Caco-2 (cell line): ENCODE data around the gene GCC2. TPM values are rescaled to one million over a fixed set of nuclear protein-coding genes. Genes with fewer than 3 reads are reported as not detected.

Source experiments
- Bru-seq: library from RNA; stranded (reverse); fragments of 400-500 nt; gene quantifications from one replicate; lab custom pipeline; 2021; lab: Mats Ljungman, UMichigan
- BruChase-seq, 2 experiments: library from RNA; stranded (reverse); fragments of 400-500 nt; gene quantifications; one replicate each; lab custom pipeline; 2021; lab: Mats Ljungman, UMichigan
- BruUV-seq: library from RNA; stranded (reverse); fragments of 400-500 nt; replicated peaks from 2 replicates; lab custom pipeline; 2021; lab: Mats Ljungman, UMichigan
- CTCF ChIA-PET: fragments of 300-600 bp; sonication (Branson Sonifier 250); formaldehyde crosslinking; loops from one replicate; lab custom pipeline; 2022; ENCODE audit warnings: antibody characterized with exemption; lab: Charles Lee
- POLR2A ChIA-PET: fragments of 300-600 bp; sonication (Branson Sonifier 250); formaldehyde crosslinking; loops from one replicate; lab custom pipeline; 2022; ENCODE audit warnings: antibody characterized with exemption; lab: Charles Lee
- DNase-seq, 2 experiments: peaks; one replicate each; pipeline versions ENCODE4 v3.0.0 to v3.0.0-alpha.2; 2020 to 2022
- H3K27me3 ChIP-seq: replicated peaks from 2 replicates; pipeline ENCODE4 v1.6.0; 2011; ENCODE audit warnings: low read length; ENCODE audit not compliant: control insufficient read depth, insufficient read depth
- H3K36me3 ChIP-seq: 2 replicates; pipeline ENCODE4 v1.5.1; 2011; ENCODE audit warnings: low read length; ENCODE audit not compliant: control insufficient read depth, insufficient read depth
- H3K4me1 ChIP-seq: fragments of 250-450 bp; sonication (Bioruptor Pico); 2 replicates; pipeline ENCODE4 v1.5.1; 2020; ENCODE audit warnings: mild to moderate bottlenecking
- H3K4me3 ChIP-seq: 2 replicates; pipeline ENCODE4 v1.5.1; 2011; ENCODE audit warnings: low read depth, mild to moderate bottlenecking, control low read depth, low read length
- H3K9me3 ChIP-seq: fragments of 250-450 bp; sonication (Bioruptor Pico); 2 replicates; pipeline ENCODE4 v1.5.1; 2020; ENCODE audit warnings: mild to moderate bottlenecking, moderate library complexity
- H3K27ac Mint-ChIP-seq: one replicate; pipeline ENCODE4 v1.8.0; 2022; ENCODE audit warnings: mixed read lengths; ENCODE audit not compliant: unreplicated experiment
- H3K27me3 Mint-ChIP-seq: one replicate; pipeline ENCODE4 v1.8.0; 2022; ENCODE audit warnings: mixed read lengths; ENCODE audit not compliant: insufficient read depth, unreplicated experiment
- H3K36me3 Mint-ChIP-seq: one replicate; pipeline ENCODE4 v1.8.0; 2022; ENCODE audit warnings: mild to moderate bottlenecking, mixed read lengths; ENCODE audit not compliant: insufficient read depth, unreplicated experiment
- H3K4me1 Mint-ChIP-seq: one replicate; pipeline ENCODE4 v1.8.0; 2022; ENCODE audit warnings: low read depth, mixed read lengths; ENCODE audit not compliant: unreplicated experiment
- H3K4me3 Mint-ChIP-seq: one replicate; pipeline ENCODE4 v1.8.0; 2022; ENCODE audit warnings: mild to moderate bottlenecking, moderate library complexity, mixed read lengths; ENCODE audit not compliant: unreplicated experiment
- H3K9me3 Mint-ChIP-seq: one replicate; pipeline ENCODE4 v1.8.0; 2022; ENCODE audit warnings: mixed read lengths; ENCODE audit not compliant: unreplicated experiment
- intact Hi-C: fragments of 100-400 bp; cut with micrococcal nuclease; formaldehyde crosslinking; loops from one replicate; pipeline ENCODE4 v1.10.0; 2022; ENCODE audit not compliant: unreplicated experiment
- long read RNA-seq: library from polyadenylated mRNA; stranded (forward); transcript quantifications from one replicate; pipeline ENCODE4 v2.0.0, GENCODE V29; 2022
- total RNA-seq: library from RNA; stranded (reverse); gene quantifications from 2 replicates; pipeline ENCODE4 v1.2.3, GENCODE V29; 2022
- TF ChIP-seq, protein P1 (sequence below), 2 experiments: fragments of 200-600 bp in 1 of 2; IDR thresholded peaks; 1 replicate in 1 of 2; 2 replicates in 1 of 2; pipeline versions ENCODE4 v1.5.1 to v1.8.0; 2011 to 2022; ENCODE audit warnings: antibody characterized with exemption in 1 of 2, control low read depth in 1 of 2, inconsistent platforms in 1 of 2, low read depth in 1 of 2, low read length in 1 of 2, mild to moderate bottlenecking in 1 of 2, moderate library complexity in 1 of 2; ENCODE audit not compliant: insufficient read depth in 1 of 2, severe bottlenecking in 1 of 2, unreplicated experiment in 1 of 2

The GCC2 gene, protein sequence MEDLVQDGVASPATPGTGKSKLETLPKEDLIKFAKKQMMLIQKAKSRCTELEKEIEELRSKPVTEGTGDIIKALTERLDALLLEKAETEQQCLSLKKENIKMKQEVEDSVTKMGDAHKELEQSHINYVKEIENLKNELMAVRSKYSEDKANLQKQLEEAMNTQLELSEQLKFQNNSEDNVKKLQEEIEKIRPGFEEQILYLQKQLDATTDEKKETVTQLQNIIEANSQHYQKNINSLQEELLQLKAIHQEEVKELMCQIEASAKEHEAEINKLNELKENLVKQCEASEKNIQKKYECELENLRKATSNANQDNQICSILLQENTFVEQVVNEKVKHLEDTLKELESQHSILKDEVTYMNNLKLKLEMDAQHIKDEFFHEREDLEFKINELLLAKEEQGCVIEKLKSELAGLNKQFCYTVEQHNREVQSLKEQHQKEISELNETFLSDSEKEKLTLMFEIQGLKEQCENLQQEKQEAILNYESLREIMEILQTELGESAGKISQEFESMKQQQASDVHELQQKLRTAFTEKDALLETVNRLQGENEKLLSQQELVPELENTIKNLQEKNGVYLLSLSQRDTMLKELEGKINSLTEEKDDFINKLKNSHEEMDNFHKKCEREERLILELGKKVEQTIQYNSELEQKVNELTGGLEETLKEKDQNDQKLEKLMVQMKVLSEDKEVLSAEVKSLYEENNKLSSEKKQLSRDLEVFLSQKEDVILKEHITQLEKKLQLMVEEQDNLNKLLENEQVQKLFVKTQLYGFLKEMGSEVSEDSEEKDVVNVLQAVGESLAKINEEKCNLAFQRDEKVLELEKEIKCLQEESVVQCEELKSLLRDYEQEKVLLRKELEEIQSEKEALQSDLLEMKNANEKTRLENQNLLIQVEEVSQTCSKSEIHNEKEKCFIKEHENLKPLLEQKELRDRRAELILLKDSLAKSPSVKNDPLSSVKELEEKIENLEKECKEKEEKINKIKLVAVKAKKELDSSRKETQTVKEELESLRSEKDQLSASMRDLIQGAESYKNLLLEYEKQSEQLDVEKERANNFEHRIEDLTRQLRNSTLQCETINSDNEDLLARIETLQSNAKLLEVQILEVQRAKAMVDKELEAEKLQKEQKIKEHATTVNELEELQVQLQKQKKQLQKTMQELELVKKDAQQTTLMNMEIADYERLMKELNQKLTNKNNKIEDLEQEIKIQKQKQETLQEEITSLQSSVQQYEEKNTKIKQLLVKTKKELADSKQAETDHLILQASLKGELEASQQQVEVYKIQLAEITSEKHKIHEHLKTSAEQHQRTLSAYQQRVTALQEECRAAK (N-terminal part only)
- total RNA-seq (46.2 and 49.9 TPM in 2 replicates), Bru-seq, nascent RNA (percentile 86 among the genes with signal in this experiment), BruChase-seq, experiment 1, labeled RNA remaining after a 2-hour chase (percentile 82 among the genes with signal in this experiment), BruChase-seq, experiment 2, labeled RNA remaining after a 6-hour chase (percentile 86 among the genes with signal in this experiment)
- long read RNA-seq, full-length matches to known transcripts, result 8 of 28 reads
- long read RNA-seq, partial matches to known transcripts, result 7 of 28 reads
- long read RNA-seq, other reads (novel, unspliced or antisense), result 13 of 28 reads

DNA sequence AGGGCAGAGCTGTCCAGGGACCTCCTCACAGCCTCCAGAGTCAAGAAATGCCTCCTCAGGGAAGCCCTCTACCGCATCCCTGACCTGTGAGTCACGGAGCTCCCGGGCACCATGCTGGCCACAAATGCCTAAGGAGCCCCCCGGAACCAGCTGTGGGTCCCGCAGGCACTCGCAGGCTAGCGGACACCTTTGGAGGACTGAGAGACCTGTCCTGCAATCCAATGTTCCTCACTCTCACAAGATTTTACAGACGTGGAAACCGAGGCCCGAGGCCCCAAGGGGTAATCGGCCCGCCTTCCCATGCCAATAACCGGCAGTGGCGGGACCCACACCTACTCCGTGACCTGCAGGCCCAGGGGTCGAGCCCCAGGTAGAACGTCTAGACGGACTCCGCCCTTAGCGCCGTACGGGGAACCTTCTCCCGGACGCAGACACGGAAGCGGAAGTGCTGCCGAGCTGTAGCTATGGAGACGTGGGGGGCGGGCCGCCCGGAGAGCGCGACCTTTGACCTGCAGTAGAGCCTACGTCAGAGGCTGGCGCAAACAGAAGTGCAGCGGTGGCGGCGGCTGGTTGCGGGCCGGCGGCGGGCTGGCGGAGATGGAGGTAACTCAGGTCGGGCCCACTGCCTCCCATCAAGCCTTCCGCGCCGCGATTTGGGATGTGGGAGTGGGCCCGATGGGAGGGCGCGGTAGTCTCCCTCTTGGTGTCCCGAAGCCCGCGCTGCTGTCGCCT, at the start of gene GCC2:
Gene GCC2, plus strand, starts transcription at position 529 of the 732 bp plus-strand sequence. Its CDS starts 69 bp downstream, at position 598.
- Mint-ChIP-seq H3K36me3 (peaks cover 38% of the 10 kb centered on the region), H3K4me1 (no peaks in the 10 kb centered on the region), H3K27ac (peak within 1 kb of the TSS; percentile 94), H3K4me3 (peak within 1 kb of the TSS; percentile 93), H3K27me3 (no peaks in the 10 kb centered on the region), H3K9me3 (no peaks in the 10 kb centered on the region)
- DNase-seq, result peak; percentile 97
- no peaks in the 10 kb centered on the region; the same call in none of the 2 replicates for H3K36me3 ChIP-seq
- peak within 1 kb of the TSS; percentile 83 for H3K4me3 ChIP-seq
- POLR2A ChIA-PET, result interaction anchor here (0.5 to 1.5 kb wide), 5 partner anchors 11 to 85 kb away, joined by 3 to 9 read pairs (median 3); partner anchors contain the start of gene LIMS1
- CTCF ChIA-PET, result interaction anchor here (0.6 kb wide), 2 partner anchors 46 to 135 kb away, joined by 4 read pairs; no protein-coding TSS in a partner anchor
- peaks cover 7% of the 10 kb centered on the region; the same call in 1 of the 2 replicates for H3K4me1 ChIP-seq
- intact Hi-C loops, result loop anchor here (1.0 to 5.0 kb wide), 5 partner anchors 26 to 234 kb away; partner anchors contain the start of genes LIMS1 and SULT1C4
- BruUV-seq, result TSS peak; percentile 85
- TF ChIP-seq, protein P1, sequence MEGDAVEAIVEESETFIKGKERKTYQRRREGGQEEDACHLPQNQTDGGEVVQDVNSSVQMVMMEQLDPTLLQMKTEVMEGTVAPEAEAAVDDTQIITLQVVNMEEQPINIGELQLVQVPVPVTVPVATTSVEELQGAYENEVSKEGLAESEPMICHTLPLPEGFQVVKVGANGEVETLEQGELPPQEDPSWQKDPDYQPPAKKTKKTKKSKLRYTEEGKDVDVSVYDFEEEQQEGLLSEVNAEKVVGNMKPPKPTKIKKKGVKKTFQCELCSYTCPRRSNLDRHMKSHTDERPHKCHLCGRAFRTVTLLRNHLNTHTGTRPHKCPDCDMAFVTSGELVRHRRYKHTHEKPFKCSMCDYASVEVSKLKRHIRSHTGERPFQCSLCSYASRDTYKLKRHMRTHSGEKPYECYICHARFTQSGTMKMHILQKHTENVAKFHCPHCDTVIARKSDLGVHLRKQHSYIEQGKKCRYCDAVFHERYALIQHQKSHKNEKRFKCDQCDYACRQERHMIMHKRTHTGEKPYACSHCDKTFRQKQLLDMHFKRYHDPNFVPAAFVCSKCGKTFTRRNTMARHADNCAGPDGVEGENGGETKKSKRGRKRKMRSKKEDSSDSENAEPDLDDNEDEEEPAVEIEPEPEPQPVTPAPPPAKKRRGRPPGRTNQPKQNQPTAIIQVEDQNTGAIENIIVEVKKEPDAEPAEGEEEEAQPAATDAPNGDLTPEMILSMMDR (IDR thresholded peaks at IDR 0.05; ENCODE audit: insufficient read depth in 1 of 2, low read depth in 1 of 2, low read length in 1 of 2, severe bottlenecking in 1 of 2, unreplicated experiment in 1 of 2), result no peak
- no peaks in the 10 kb centered on the region for H3K9me3 ChIP-seq
- no peaks in the 10 kb centered on the region for H3K27me3 ChIP-seq

DNA sequence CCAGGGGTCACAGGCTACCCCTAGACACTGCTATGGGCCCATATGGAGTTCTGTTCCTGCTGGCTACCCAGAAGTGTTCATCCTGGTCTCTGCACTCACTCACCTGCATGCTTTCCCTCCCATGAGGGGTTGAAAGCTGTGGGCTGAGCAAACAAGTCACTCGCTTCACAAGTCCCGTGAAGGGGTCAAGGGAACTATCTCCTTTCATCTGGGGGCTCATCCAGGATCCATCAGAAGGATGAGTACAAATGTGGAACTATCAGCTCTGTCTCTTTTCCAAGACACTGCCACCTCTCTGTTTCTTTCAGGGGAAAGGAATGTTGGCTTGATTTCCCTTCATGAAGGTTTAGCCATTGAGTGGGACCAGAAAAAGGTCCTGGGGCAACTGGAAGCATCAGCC, 49.5 kb upstream of the GCC2 start:
- TF ChIP-seq, protein P1 (IDR thresholded peaks at IDR 0.05; ENCODE audit: insufficient read depth in 1 of 2, low read depth in 1 of 2, low read length in 1 of 2, severe bottlenecking in 1 of 2, unreplicated experiment in 1 of 2), result no peak
- ChIA-PET POLR2A (no interaction called here), CTCF (no interaction called here)
- H3K36me3 Mint-ChIP-seq, result no peaks in the 10 kb centered on the region
- no peak overlapping the region for H3K4me3 Mint-ChIP-seq
- H3K27ac Mint-ChIP-seq, result no peak overlapping the region
- intact Hi-C loops, result no loop called here
- no peaks in the 10 kb centered on the region for H3K4me1 ChIP-seq
- BruUV-seq, result no TSS peak
- H3K27me3 ChIP-seq, result no peaks in the 10 kb centered on the region
- H3K27me3 Mint-ChIP-seq, result no peaks in the 10 kb centered on the region
- peaks cover 14% of the 10 kb centered on the region for H3K9me3 ChIP-seq
- H3K9me3 Mint-ChIP-seq, result peaks cover 53% of the 10 kb centered on the region
- no peaks in the 10 kb centered on the region for H3K36me3 ChIP-seq
- no peak for DNase-seq
- no peak overlapping the region for H3K4me3 ChIP-seq
- H3K4me1 Mint-ChIP-seq, result no peaks in the 10 kb centered on the region
